Measurements from ENCODE around the gene ZXDC. TPM values are rescaled to one million over a fixed set of nuclear protein-coding genes. Genes with fewer than 3 reads are reported as not detected.

ZXDC gene
- total RNA-seq, 2 donors from 2014 or later: 26.5 to 27.0 TPM

DNA sequence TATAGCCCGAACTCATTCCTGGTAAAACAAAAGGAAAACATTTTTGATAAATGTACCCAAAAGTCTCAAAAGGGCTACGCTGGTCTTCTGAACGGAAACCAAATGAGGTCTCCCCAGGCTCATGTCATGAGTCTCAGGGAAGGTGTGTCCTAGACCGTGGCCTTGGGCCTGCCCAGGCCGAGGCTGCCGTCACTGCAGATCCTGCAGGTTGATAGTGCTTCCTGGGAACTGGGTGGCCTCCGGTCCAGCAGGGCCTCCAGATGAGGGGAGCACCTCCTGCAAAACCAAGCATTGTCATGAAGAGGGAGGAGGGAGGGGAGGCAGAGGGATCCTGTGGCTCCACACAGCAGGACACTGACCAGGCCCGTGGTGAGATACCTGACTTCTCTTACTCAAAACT, 37.5 kb downstream of the ZXDC start:
- H3K27ac Mint-ChIP-seq: no peak overlapping the region

DNA sequence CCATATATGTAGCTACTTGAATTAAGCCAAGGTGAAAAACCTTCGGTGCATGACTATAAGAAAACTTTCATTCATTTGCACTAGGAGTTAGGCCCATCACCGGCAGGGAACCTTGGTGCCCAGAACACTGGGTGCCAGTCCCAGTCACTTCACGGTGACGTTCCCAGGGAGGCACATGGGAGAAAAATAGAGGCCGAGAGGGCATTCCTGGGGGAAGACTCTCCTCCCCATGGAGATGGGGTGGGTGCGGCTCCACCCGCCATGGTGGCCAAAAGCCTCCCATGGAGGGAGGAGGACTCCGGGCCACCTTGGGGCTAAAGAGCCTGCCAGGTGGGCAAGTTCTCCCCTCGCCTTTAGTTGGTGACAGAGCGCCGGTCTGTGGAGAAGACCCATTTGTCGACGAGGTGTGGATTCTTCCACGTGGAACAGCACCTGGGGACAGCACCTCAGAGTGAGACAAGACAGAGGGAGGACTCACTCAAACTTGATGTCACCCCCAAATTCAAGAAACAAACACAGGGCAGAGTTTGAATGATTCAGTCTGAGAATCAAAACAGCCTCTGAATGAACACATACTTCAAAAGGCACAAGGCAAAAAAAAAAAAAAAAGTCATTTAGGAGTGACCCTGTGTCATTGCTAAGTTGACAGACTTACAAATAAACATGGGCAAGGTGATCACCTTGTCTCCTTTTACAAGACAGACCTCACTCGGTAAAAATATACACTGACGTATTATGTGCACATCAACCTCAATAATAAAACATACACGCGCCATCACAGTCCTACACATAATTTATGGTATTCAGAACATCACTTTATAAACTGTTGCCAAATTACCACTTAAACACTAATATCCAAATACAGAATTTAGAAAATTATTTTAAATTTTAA, 38.6 kb downstream of the ZXDC start:
- no peak for ATAC-seq (replicated peaks)
- peak overlapping the region; percentile 28 for H3K27ac Mint-ChIP-seq
- H3K4me1 Mint-ChIP-seq: peaks cover 5% of the 10 kb centered on the region
- H3K4me3 Mint-ChIP-seq: no peak overlapping the region
- H3K36me3 Mint-ChIP-seq (ENCODE audit: low read depth): peaks cover 58% of the 10 kb centered on the region
- H3K27me3 Mint-ChIP-seq: no peaks in the 10 kb centered on the region
- H3K9me3 Mint-ChIP-seq: no peaks in the 10 kb centered on the region

More for the DNA sequence above, 37.5 kb downstream of the ZXDC start:
- Mint-ChIP-seq H3K27me3 (no peaks in the 10 kb centered on the region), H3K4me1 (peaks cover 5% of the 10 kb centered on the region), H3K36me3 (ENCODE audit: low read depth) (peaks cover 64% of the 10 kb centered on the region), H3K4me3 (no peak overlapping the region), H3K9me3 (no peaks in the 10 kb centered on the region)
- no peak for ATAC-seq (replicated peaks)

GRCh38 chr3:126435456-126436315, 40.0 kb downstream of the ZXDC start:
- Mint-ChIP-seq H3K27ac (no peak overlapping the region), H3K4me3 (no peak overlapping the region), H3K4me1 (peaks cover 5% of the 10 kb centered on the region), H3K27me3 (no peaks in the 10 kb centered on the region), H3K36me3 (ENCODE audit: low read depth) (peaks cover 52% of the 10 kb centered on the region), H3K9me3 (no peaks in the 10 kb centered on the region)
- ATAC-seq (replicated peaks): no peak

DNA sequence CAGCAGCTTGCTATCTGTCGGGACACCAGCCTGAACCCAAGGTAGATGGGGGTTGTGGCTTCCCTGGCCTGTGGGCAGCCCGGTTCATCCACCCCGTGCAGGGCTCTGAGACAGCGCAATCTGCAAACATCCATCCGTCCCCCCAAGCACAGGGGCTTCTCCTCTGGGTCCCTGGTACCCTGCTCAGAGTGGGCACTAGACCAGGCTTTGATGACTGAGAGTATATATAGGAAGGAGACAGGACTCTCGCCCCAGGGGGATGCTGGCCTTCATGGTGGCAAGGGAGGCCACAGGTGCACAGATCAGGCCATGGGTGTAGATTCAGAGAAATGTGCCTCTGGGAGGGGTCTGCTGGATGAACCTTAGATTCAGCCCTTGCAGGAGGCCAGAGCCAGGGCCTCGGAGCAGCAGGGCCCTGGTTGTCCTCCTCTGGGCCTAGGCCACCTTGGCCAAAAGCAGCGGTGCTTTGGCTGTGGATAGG, 40.7 kb downstream of the ZXDC start:
- H3K27me3 Mint-ChIP-seq: no peaks in the 10 kb centered on the region
- no peak for ATAC-seq (replicated peaks)
- no peak overlapping the region for H3K27ac Mint-ChIP-seq
- peaks cover 5% of the 10 kb centered on the region for H3K4me1 Mint-ChIP-seq
- H3K9me3 Mint-ChIP-seq: no peaks in the 10 kb centered on the region
- H3K36me3 Mint-ChIP-seq (ENCODE audit: low read depth): peaks cover 44% of the 10 kb centered on the region
- H3K4me3 Mint-ChIP-seq: no peak overlapping the region

DNA sequence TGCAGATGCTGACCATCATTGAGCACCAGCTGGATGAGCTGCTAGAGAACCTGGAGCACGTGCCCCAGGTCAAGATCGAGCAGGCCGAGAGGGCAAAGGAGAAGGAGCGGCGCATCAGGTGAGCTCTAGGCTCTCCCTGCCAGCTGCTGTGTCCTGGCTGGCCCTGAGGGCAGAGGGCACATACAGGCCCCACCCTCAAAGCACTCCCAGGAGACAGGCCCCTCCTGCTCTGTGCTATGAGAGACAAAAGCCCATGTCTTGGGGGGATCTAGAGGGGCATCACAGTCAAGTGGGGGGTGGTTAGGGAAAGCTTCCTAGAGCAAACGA, 41.5 kb downstream of the ZXDC start:
- Mint-ChIP-seq H3K27me3 (no peaks in the 10 kb centered on the region), H3K4me1 (peaks cover 5% of the 10 kb centered on the region), H3K4me3 (no peak overlapping the region), H3K36me3 (ENCODE audit: low read depth) (peaks cover 37% of the 10 kb centered on the region), H3K9me3 (no peaks in the 10 kb centered on the region), H3K27ac (no peak overlapping the region)
- ATAC-seq (replicated peaks): no peak

DNA sequence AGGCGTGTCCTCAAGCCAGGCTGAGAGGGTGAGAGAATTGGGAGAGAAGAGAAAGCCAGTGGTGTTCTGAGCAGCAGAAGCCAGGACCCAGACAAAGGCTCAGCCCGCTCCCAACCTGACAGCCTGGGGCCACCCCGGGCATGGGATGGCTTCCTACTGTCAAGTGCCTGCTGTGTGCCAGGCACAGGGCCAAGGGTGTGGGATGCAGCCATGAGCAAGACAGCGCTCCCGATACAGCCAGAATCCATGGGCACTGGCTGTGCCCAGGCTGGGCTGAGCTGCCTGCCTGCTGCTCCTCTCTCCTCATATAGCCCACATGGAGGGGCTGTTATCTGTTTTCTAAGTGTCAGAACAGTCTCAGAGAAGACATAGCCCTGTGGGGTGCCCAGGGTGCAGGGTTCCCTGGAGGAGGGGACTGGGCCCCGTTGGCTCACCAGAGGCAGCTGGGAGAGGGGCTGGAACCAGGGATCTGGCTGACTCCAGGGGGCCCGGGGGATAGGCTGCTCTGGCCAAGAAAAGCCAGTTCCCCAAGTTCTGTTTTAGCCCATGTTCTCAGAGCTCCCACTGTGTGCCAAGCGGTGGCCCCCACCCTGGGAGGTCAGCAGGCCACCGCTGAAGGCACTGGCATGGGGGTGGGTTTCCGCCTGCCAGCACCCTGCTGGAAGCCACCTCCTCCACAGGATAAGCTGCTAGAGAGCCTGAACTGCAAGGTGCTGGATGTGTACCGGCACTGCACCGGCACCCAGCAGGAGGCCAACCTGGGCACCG, 42.0 kb downstream of the ZXDC start:
- H3K4me1 Mint-ChIP-seq: peaks cover 5% of the 10 kb centered on the region
- no peak for ATAC-seq (replicated peaks)
- H3K9me3 Mint-ChIP-seq: no peaks in the 10 kb centered on the region
- no peak overlapping the region for H3K27ac Mint-ChIP-seq
- H3K27me3 Mint-ChIP-seq: no peaks in the 10 kb centered on the region
- H3K4me3 Mint-ChIP-seq: no peak overlapping the region
- H3K36me3 Mint-ChIP-seq (ENCODE audit: low read depth): peaks cover 31% of the 10 kb centered on the region

- ATAC-seq (replicated peaks): no peak
- Mint-ChIP-seq H3K9me3 (no peaks in the 10 kb centered on the region), H3K27ac (no peak overlapping the region), H3K36me3 (ENCODE audit: low read depth) (peaks cover 25% of the 10 kb centered on the region), H3K4me1 (peaks cover 5% of the 10 kb centered on the region), H3K4me3 (no peak overlapping the region), H3K27me3 (no peaks in the 10 kb centered on the region)
Measured at GRCh38 chr3:126433105-126433430, 42.6 kb downstream of the ZXDC start.

DNA sequence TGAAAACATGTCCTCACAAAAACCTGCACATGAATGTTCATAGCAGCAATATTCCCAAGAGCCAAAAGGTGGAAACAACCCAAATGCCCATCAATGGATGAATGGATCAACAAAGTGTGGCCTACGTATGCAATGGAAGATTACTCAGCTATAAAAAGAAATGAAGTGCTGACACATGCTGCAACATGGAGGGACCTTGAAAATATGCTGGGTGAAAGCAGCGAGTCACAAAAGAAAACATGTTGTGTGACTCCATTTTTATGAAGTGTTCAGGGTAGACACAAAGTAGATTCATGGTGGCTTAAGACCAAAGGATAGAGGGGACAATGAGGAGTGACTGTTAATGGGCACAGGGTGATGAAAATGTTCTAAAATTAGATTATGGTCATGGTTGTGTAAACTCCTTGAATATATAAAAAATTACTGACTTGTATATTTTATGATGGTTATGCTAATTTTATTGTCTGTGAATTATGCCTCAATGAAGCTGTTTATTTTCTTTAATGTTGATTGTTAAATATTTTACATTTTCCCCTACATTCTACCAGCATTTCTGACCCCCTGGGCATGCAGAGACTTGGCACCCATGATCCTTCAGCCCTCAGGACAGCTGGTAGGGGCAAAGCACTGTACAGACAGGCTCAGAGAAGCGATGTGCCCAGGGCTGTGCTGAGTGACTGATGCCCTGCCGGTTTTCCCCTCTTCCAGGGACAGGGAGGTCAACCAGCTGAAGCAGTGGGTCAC, 43.2 kb downstream of the ZXDC start:
- no peak overlapping the region for H3K4me3 Mint-ChIP-seq
- H3K27me3 Mint-ChIP-seq: no peaks in the 10 kb centered on the region
- ATAC-seq (replicated peaks): no peak
- H3K27ac Mint-ChIP-seq: no peak overlapping the region
- H3K4me1 Mint-ChIP-seq: peaks cover 5% of the 10 kb centered on the region
- peaks cover 20% of the 10 kb centered on the region for H3K36me3 Mint-ChIP-seq (ENCODE audit: low read depth)
- no peaks in the 10 kb centered on the region for H3K9me3 Mint-ChIP-seq

DNA sequence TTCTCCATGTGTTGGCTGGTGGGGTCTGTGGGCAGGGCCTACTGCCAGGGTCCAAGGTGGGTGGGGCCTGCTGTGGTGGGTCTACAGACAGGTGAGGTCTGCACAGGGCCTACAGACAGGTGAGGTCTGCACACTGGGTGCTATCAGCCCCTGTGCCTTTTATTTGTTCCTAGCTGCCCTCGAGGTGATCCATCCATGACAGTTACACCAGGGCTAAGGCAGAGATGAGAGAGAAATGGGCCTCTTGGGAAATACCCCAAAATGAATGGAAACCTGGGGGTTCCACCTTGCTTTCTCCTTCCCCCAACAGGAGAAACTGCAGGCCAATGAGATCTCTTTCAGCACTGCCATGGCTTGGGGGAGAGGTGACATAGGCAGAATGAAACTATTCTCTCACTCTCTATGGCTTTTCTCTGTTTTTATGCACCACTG, 44.6 kb downstream of the ZXDC start:
- H3K27ac Mint-ChIP-seq: no peak overlapping the region
- no peak overlapping the region for H3K4me3 Mint-ChIP-seq

DNA sequence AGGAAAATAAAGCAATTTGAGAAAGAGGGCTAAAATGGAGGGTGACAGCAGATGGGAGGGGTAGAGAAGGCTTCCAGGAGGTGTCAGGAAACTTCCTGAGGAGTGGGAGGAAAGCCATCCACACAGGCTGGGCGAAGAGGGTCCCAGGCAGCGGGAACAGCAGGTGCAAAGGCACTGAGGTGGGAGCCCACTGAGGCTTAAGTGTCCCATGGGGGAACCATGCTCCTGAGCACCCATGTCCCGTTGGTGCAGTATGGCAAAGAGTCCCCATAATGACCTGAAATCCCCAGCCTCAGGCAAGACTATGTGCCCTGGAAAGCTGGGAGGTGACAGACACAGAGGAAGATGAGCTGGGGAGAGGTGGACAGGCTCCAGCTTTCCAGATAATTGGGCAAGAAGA, 50.9 kb downstream of the ZXDC start:
- Mint-ChIP-seq H3K36me3 (ENCODE audit: low read depth) (no peaks in the 10 kb centered on the region), H3K9me3 (peaks cover 11% of the 10 kb centered on the region), H3K27me3 (no peaks in the 10 kb centered on the region), H3K4me1 (no peaks in the 10 kb centered on the region), H3K4me3 (no peak overlapping the region), H3K27ac (no peak overlapping the region)
- ATAC-seq (replicated peaks): no peak

More for the DNA sequence above, 44.6 kb downstream of the ZXDC start:
- Mint-ChIP-seq H3K36me3 (ENCODE audit: low read depth) (peaks cover 6% of the 10 kb centered on the region), H3K9me3 (peaks cover 5% of the 10 kb centered on the region), H3K4me1 (peaks cover 5% of the 10 kb centered on the region), H3K27me3 (no peaks in the 10 kb centered on the region)
- no peak for ATAC-seq (replicated peaks)

- Mint-ChIP-seq H3K9me3 (peaks cover 11% of the 10 kb centered on the region), H3K4me1 (no peaks in the 10 kb centered on the region), H3K27me3 (no peaks in the 10 kb centered on the region), H3K36me3 (ENCODE audit: low read depth) (no peaks in the 10 kb centered on the region), H3K27ac (no peak overlapping the region), H3K4me3 (no peak overlapping the region)
- no peak for ATAC-seq (replicated peaks)
Measured at GRCh38 chr3:126424039-126424717, 51.5 kb downstream of the ZXDC start.

GRCh38 chr3:126423191-126424038, 52.3 kb downstream of the ZXDC start:
- Mint-ChIP-seq H3K36me3 (ENCODE audit: low read depth) (no peaks in the 10 kb centered on the region), H3K27ac (no peak overlapping the region), H3K9me3 (peaks cover 11% of the 10 kb centered on the region), H3K4me3 (no peak overlapping the region), H3K27me3 (no peaks in the 10 kb centered on the region), H3K4me1 (no peaks in the 10 kb centered on the region)
- no peak for ATAC-seq (replicated peaks)
